B cell (primary cell): ENCODE data around the gene PLGRKT. TPM values are rescaled to one million over a fixed set of nuclear protein-coding genes. Genes with fewer than 3 reads are reported as not detected.

Source experiments
- ATAC-seq: fragments of 200-7000 bp; cut with Tn5 transposase; one replicate; pipeline ENCODE4 v1.10.0; 2021; ENCODE audit warnings: low read depth, mild to moderate bottlenecking, moderate number of reproducible peaks, moderate library complexity
- CTCF ChIA-PET: fragments of 350-600 bp; sonication (Branson Sonifier 250); formaldehyde crosslinking; loops from one replicate; lab custom pipeline; 2021; ENCODE audit warnings: antibody characterized with exemption, inconsistent platforms; lab: Charles Lee
- POLR2A ChIA-PET: fragments of 350-600 bp; sonication (Branson Sonifier 250); formaldehyde crosslinking; loops from one replicate; lab custom pipeline; 2021; ENCODE audit warnings: antibody characterized with exemption; lab: Charles Lee
- DNase-seq: peaks from one replicate; pipeline ENCODE4 v3.0.0; 2013
- H2AFZ ChIP-seq: 2 replicates; pipeline ENCODE4 v1.6.1; 2012; ENCODE audit warnings: mild to moderate bottlenecking, low read depth, low read length; ENCODE audit not compliant: insufficient read depth, poor library complexity, severe bottlenecking
- H3K27ac ChIP-seq, 2 donors: 1 replicate in 1 of 2; 2 replicates in 1 of 2; pipeline ENCODE4 v1.5.1; 2012 to 2013; ENCODE audit warnings: low read length in 2 of 2, mild to moderate bottlenecking in 2 of 2, moderate library complexity in 1 of 2
- H3K27me3 ChIP-seq, 4 experiments: fragments of 200-600 bp in 1 of 4; sonication (generic) in 1 of 4; replicated peaks in 1 of 4; 1 replicate in 2 of 4; 2 replicates in 2 of 4; pipeline versions ENCODE4 v1.6.1 to v1.7.0; 2013 to 2016; ENCODE audit warnings: low read length in 3 of 4, mild to moderate bottlenecking in 2 of 4, mixed read lengths in 1 of 4, moderate library complexity in 1 of 4; ENCODE audit not compliant: insufficient read depth in 4 of 4, control insufficient read depth in 3 of 4; ENCODE audit errors: control extremely low read depth in 1 of 4
- H3K36me3 ChIP-seq, 2 experiments: replicated peaks in 1 of 2; 1 replicate in 1 of 2; 2 replicates in 1 of 2; pipeline versions ENCODE4 v1.6.1 to v1.7.1; 2013; ENCODE audit warnings: low read length in 1 of 2; ENCODE audit not compliant: insufficient read depth in 2 of 2, control insufficient read depth in 1 of 2; ENCODE audit errors: control extremely low read depth in 1 of 2, extremely low read depth in 1 of 2
- H3K4me1 ChIP-seq, 2 donors: fragments of 200-600 bp in 1 of 2; sonication (generic) in 1 of 2; 1 replicate in 1 of 2; 2 replicates in 1 of 2; pipeline versions ENCODE4 v1.5.1 to v1.6.1; 2013 to 2017; ENCODE audit warnings: low read length in 2 of 2; ENCODE audit not compliant: control insufficient read depth in 2 of 2, insufficient read depth in 2 of 2
- H3K4me2 ChIP-seq: replicated peaks from 2 replicates; pipeline ENCODE3; 2012; ENCODE audit warnings: mild to moderate bottlenecking, low read depth, low read length; ENCODE audit not compliant: poor library complexity, severe bottlenecking
- H3K4me3 ChIP-seq, 5 experiments: fragments of 200-600 bp in 1 of 5; sonication (generic) in 1 of 5; 1 replicate in 3 of 5; 2 replicates in 2 of 5; pipeline versions ENCODE4 v1.5.1 to v1.7.0; 2011 to 2016; ENCODE audit warnings: low read length in 4 of 5, mild to moderate bottlenecking in 4 of 5, low read depth in 2 of 5, control low read depth in 1 of 5, moderate library complexity in 1 of 5; ENCODE audit not compliant: insufficient read depth in 1 of 5; ENCODE audit errors: control extremely low read depth in 1 of 5, extremely low read depth in 1 of 5
- H3K79me2 ChIP-seq: fragments of 200-600 bp; sonication (generic); one replicate; pipeline ENCODE4 v1.6.0; 2016; ENCODE audit warnings: low read length; ENCODE audit not compliant: control insufficient read depth, insufficient read depth
- H3K9ac ChIP-seq: fragments of 200-600 bp; sonication (generic); 2 replicates; pipeline ENCODE4 v1.6.1; 2017; ENCODE audit warnings: mild to moderate bottlenecking, low read length, moderate library complexity
- H3K9me3 ChIP-seq, 3 donors: one replicate each; pipeline versions ENCODE4 v1.6.1 to v1.7.1; 2013; ENCODE audit warnings: low read length in 2 of 3; ENCODE audit not compliant: control insufficient read depth in 2 of 3, insufficient read depth in 1 of 3; ENCODE audit errors: control extremely low read depth in 1 of 3
- H4K20me1 ChIP-seq: 2 replicates; pipeline ENCODE4 v1.6.0; 2012; ENCODE audit warnings: mild to moderate bottlenecking, low read length; ENCODE audit not compliant: insufficient read depth, control insufficient read depth, poor library complexity, severe bottlenecking
- H3K27ac Mint-ChIP-seq: one replicate; pipeline ENCODE4 v1.8.0; 2021; ENCODE audit warnings: mixed read lengths
- H3K27me3 Mint-ChIP-seq: one replicate; pipeline ENCODE4 v1.8.0; 2021; ENCODE audit warnings: mixed read lengths
- H3K4me1 Mint-ChIP-seq: one replicate; pipeline ENCODE4 v1.8.0; 2021; ENCODE audit warnings: mixed read lengths
- H3K4me3 Mint-ChIP-seq: one replicate; pipeline ENCODE4 v1.8.0; 2021; ENCODE audit warnings: mixed read lengths
- H3K9me3 Mint-ChIP-seq: one replicate; pipeline ENCODE4 v1.8.0; 2022; ENCODE audit warnings: mixed read lengths; ENCODE audit not compliant: insufficient read depth
- EZH2 ChIP-seq: IDR thresholded peaks from 2 replicates; pipeline ENCODE4 v1.6.1; 2012; ENCODE audit warnings: borderline replicate concordance, low read depth, mild to moderate bottlenecking, moderate library complexity, low read length; ENCODE audit not compliant: insufficient read depth, poor library complexity, severe bottlenecking
- WGBS: methylation state at CpG from one replicate; pipeline ENCODE4 v1.1.5; 2013; ENCODE audit warnings: missing lambda C conversion rate; ENCODE audit not compliant: insufficient coverage; 5-methylcytosine and 5-hydroxymethylcytosine counted together
- intact Hi-C: fragments of 100-400 bp; cut with micrococcal nuclease; formaldehyde crosslinking; loops from one replicate; pipeline ENCODE4 v1.10.0; 2022
- polyA plus RNA-seq: library from polyadenylated mRNA; depleted of rRNA; stranded (reverse); fragments of >200 nt; gene quantifications from 2 replicates; pipeline ENCODE4 v1.2.3, GENCODE V29; 2012
- total RNA-seq, 2 donors: library from RNA; stranded (reverse); fragments of 120-200 nt in 1 of 2; gene quantifications; 1 replicate in 1 of 2; 2 replicates in 1 of 2; pipeline versions ENCODE4 v1.2.3 to v1.2.4, GENCODE V29; 2013 to 2022
- TF ChIP-seq, protein P1 (sequence below): fragments of 200-600 bp; IDR thresholded peaks from one replicate; pipeline ENCODE4 v1.8.0; 2022; ENCODE audit warnings: antibody characterized with exemption, mild to moderate bottlenecking

The PLGRKT gene
- total and polyA plus RNA-seq, 2 donors (not counting 1 experiment from before 2014, with no cell fraction given) = 8.4 to 11.0 TPM

DNA sequence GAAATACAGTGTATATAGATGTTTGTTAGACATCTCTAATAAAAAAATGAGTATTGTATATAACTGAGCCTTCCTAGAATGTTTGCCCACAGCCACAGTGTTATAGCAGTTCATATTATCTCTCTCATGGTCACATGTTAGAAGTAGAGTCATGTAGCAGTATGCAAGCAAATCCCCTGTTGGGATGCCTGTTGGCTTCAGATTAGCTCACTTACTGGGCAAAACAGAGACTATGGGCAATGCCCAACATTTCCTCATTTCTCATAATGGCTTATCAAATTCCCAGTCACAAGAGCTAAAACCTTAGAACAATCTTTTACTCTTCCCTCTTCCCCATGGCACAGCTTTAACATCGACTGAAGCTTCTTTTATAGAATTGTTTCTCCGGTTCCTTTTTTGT lies 45.6 kb upstream of the PLGRKT start:
- ChIA-PET CTCF (interaction anchor here (0.6 kb wide), 1 partner anchor 20 kb away, joined by 3 read pairs; no protein-coding TSS in a partner anchor), POLR2A (no interaction called here)
- no peak overlapping the region for H3K27ac ChIP-seq
- peaks cover 13% of the 10 kb centered on the region for H3K4me1 Mint-ChIP-seq
- no peaks in the 10 kb centered on the region for H3K27me3 ChIP-seq
- DNase-seq = no peak
- H3K9me3 ChIP-seq = no peaks in the 10 kb centered on the region
- H3K27ac Mint-ChIP-seq = no peak overlapping the region
- no peak overlapping the region for H3K4me2 ChIP-seq
- TF ChIP-seq EZH2 = no peak
- TF ChIP-seq, protein P1, sequence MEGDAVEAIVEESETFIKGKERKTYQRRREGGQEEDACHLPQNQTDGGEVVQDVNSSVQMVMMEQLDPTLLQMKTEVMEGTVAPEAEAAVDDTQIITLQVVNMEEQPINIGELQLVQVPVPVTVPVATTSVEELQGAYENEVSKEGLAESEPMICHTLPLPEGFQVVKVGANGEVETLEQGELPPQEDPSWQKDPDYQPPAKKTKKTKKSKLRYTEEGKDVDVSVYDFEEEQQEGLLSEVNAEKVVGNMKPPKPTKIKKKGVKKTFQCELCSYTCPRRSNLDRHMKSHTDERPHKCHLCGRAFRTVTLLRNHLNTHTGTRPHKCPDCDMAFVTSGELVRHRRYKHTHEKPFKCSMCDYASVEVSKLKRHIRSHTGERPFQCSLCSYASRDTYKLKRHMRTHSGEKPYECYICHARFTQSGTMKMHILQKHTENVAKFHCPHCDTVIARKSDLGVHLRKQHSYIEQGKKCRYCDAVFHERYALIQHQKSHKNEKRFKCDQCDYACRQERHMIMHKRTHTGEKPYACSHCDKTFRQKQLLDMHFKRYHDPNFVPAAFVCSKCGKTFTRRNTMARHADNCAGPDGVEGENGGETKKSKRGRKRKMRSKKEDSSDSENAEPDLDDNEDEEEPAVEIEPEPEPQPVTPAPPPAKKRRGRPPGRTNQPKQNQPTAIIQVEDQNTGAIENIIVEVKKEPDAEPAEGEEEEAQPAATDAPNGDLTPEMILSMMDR = no peak
- intact Hi-C loops = no loop called here
- H4K20me1 ChIP-seq = no peaks in the 10 kb centered on the region
- no peak overlapping the region for H2AFZ ChIP-seq
- ATAC-seq = no peak
- H3K4me1 ChIP-seq = peaks cover 0 to 7% of the 10 kb centered on the region in 2 donors
- H3K4me3 ChIP-seq = no peak overlapping the region
- no peak overlapping the region for H3K9ac ChIP-seq
- H3K9me3 Mint-ChIP-seq = no peaks in the 10 kb centered on the region
- H3K4me3 Mint-ChIP-seq = no peak overlapping the region
- no CpG with 5 or more reads among the region's 2 CpGs for WGBS
- no peaks in the 10 kb centered on the region for H3K79me2 ChIP-seq
- no peaks in the 10 kb centered on the region for H3K36me3 ChIP-seq
- no peaks in the 10 kb centered on the region for H3K27me3 Mint-ChIP-seq

DNA sequence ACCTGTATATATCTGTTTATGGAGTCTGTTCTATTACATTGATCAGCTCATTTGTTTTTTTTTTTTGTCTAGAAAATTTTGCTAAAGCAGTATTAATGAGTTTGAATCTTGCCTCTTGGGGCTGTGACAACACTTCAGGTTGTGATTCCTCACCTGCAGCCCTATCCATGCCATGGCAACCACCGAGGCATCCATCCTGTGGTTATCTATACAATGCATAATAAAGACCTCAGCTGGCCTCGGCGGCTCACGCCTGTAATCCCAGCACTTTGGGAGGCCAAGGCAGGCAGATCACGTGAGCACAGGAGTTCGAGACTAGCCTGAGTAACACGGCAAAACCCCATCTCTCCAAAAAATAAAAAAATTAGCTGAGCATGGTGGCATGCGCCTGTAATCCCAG lies 44.5 kb upstream of the PLGRKT start:
- POLR2A ChIA-PET = no interaction called here
- DNase-seq = no peak
- TF ChIP-seq, protein P1 = no peak
- no peak for TF ChIP-seq EZH2
- Mint-ChIP-seq H3K27ac (no peak overlapping the region), H3K27me3 (no peaks in the 10 kb centered on the region), H3K9me3 (no peaks in the 10 kb centered on the region), H3K4me3 (no peak overlapping the region), H3K4me1 (peaks cover 13% of the 10 kb centered on the region)
- no peak for ATAC-seq
- no peaks in the 10 kb centered on the region for H3K27me3 ChIP-seq
- CTCF ChIA-PET = no interaction called here
- H3K4me1 ChIP-seq = peaks cover 0 to 7% of the 10 kb centered on the region in 2 donors
- no peak overlapping the region for H3K4me2 ChIP-seq
- H2AFZ ChIP-seq = no peak overlapping the region
- H3K9me3 ChIP-seq = peaks cover 0 to 6% (median 0%) of the 10 kb centered on the region in 3 donors
- intact Hi-C loops = no loop called here
- H3K36me3 ChIP-seq = no peaks in the 10 kb centered on the region
- no peak overlapping the region for H3K4me3 ChIP-seq
- no peaks in the 10 kb centered on the region for H3K79me2 ChIP-seq
- no peaks in the 10 kb centered on the region for H4K20me1 ChIP-seq
- WGBS = 100% methylated on average over 5 of the region's 8 CpGs
- H3K27ac ChIP-seq = no peak overlapping the region
- no peak overlapping the region for H3K9ac ChIP-seq
